ENCODE measurements around the gene NUDT3.
A peak's percentile ranks its signal among the peaks of the same experiment; 100 is the strongest.
"Not testable (repeated sequence)": the region's sequence is repeated elsewhere in the genome, so short reads cannot be mapped to it uniquely, and the experiment has no call there.

The NUDT3 gene

DNA sequence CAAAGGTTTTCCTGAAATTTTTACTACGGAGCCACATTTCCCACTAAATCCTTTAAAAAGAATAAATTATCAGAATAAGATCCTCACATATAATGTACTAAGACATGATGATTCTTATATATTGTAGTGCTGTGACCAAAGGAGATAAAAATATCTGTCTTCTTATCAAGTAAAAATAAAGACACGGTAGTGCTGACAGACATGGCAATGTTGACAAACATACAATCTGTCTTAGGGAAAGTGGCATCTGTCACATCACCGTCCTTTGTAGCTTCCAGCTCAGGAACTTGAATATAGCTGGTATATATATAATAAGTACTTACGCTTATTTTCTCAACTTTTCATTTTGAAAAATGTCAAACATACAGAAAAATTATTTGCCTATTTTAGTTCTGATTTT lies 66.8 kb downstream of the NUDT3 start:
- TF ChIP-seq, protein P1, sequence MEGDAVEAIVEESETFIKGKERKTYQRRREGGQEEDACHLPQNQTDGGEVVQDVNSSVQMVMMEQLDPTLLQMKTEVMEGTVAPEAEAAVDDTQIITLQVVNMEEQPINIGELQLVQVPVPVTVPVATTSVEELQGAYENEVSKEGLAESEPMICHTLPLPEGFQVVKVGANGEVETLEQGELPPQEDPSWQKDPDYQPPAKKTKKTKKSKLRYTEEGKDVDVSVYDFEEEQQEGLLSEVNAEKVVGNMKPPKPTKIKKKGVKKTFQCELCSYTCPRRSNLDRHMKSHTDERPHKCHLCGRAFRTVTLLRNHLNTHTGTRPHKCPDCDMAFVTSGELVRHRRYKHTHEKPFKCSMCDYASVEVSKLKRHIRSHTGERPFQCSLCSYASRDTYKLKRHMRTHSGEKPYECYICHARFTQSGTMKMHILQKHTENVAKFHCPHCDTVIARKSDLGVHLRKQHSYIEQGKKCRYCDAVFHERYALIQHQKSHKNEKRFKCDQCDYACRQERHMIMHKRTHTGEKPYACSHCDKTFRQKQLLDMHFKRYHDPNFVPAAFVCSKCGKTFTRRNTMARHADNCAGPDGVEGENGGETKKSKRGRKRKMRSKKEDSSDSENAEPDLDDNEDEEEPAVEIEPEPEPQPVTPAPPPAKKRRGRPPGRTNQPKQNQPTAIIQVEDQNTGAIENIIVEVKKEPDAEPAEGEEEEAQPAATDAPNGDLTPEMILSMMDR (conservative IDR thresholded peaks at IDR 0.05; ENCODE audit: low read depth, low read length): no peak

DNA sequence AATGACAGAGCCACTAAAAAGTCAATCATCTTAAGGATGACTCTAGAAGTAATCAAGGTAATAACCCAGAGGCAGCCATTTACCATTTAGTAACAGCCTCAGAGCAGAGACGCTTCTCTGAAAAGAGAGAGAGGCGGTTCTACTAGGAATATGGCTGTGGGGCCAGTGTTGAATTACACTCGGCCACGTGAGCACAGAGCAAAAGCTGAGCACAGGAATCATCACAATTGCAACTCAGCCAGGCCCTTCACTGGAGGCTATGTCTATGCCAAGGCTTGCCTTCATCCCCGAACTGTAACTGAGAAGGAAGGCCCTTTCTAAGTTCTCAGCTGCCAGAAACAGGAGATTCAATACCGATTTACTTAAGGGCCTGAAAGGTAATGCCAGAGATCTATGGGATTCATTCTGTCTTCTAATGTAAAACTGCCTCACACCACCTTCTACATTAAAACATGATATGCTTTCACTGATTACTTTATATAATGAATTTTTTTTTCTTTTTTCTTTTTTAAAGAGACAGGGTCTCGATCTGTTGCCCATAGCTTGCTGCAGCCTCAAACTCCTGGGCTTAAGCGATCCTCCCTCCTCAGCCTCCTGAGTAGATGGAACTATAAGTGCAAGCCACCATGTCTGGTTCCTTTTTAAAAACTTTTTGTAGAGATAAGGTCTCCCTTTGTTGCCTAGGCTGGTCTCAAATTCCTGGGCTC lies 67.6 kb downstream of the NUDT3 start:
- no peak overlapping the region for H3K4me3 ChIP-seq (ENCODE audit: low read depth, low read length)
- DNase-seq (ENCODE audit: low read depth): peak; percentile 79
- TF ChIP-seq, protein P1 (conservative IDR thresholded peaks at IDR 0.05; ENCODE audit: low read depth, low read length): no peak

More for the DNA sequence above, 66.8 kb downstream of the NUDT3 start:
- no peak for DNase-seq (ENCODE audit: low read depth)
- no peak overlapping the region for H3K4me3 ChIP-seq (ENCODE audit: low read depth, low read length)

DNA sequence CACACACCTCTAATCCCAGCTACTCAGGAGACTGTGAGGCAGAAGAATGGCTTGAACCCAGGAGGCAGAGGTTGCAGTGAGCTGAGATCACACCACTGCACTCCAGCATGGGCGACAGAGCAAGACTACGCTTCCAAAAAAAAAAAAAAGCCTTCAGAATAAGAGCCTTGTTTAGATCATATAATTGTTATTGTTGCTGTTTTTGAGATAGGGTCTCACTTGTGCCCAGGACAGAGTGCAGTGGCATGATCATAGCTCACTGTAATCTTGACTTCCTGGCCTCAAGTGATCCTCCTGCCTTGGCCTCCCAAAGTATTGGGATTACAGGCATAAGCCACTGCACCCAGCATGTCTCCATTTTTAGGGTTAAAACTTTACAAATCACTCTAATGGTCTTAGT lies 68.2 kb downstream of the NUDT3 start:
- DNase-seq (ENCODE audit: low read depth); H3K4me3 ChIP-seq (ENCODE audit: low read depth, low read length): not testable (repeated sequence)

DNA sequence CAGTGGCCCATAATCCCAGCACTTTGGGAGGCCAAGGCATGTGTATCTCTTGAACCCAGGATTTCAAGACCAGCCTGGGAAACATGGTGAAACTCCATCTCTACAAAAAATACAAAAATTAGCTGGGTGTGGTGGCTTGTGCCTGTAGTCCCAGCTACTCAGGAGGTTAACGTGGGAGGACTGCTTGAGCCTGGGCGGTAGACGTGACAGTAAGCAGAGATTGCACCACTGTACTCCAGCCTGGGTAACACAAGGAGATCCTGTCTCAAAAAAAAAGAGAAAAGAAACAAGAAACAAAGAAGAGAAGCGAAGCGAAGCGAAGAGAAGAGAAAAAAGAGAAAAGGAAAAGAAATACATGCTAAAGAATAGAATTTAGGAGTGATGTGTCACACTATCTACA lies 69.2 kb downstream of the NUDT3 start:
- no peak for DNase-seq (ENCODE audit: low read depth)
- H3K4me3 ChIP-seq (ENCODE audit: low read depth, low read length): no peak overlapping the region
- TF ChIP-seq, protein P1 (conservative IDR thresholded peaks at IDR 0.05; ENCODE audit: low read depth, low read length): no peak

DNA sequence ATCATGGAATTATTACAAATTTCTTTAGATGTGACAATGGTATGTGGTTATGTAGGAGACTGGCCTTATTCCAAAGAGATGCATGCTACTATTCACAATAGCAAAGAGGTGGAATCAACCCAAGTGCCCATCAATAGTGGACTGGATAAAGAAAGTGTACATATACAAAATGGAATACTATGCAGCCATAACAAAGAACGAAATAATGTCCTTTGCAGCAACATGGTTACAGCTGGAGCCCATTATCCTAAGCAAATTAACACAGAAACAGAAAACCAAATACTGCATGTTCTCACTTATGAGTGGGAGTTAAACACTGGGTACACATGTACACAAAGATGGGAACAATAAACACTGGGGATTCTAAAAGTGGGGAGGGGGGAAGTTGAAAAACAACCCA lies 69.7 kb downstream of the NUDT3 start:
- no peak overlapping the region for H3K4me3 ChIP-seq (ENCODE audit: low read depth, low read length)
- TF ChIP-seq, protein P1 (conservative IDR thresholded peaks at IDR 0.05; ENCODE audit: low read depth, low read length): no peak
- no peak for DNase-seq (ENCODE audit: low read depth)

DNA sequence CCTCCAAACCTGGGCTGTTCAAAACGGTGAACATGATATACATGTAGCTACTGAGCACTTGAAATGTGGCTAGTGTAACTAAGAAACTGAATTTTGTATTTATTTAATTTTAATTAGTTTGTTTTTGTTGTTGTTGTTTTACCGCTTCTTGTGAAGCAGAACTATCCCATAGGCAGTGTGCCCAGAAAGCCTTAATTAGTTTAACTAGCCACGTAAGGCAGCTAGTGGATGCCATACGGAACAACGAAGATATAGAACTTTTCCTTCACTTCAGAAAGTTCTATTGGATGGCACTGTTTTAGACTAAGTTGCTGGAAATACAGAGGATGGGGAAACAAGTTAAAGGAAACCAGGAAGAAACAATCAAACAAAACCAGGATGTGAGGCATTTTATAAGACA lies 70.6 kb downstream of the NUDT3 start:
- DNase-seq (ENCODE audit: low read depth): no peak
- H3K4me3 ChIP-seq (ENCODE audit: low read depth, low read length): no peak overlapping the region
- TF ChIP-seq, protein P1 (conservative IDR thresholded peaks at IDR 0.05; ENCODE audit: low read depth, low read length): no peak

DNA sequence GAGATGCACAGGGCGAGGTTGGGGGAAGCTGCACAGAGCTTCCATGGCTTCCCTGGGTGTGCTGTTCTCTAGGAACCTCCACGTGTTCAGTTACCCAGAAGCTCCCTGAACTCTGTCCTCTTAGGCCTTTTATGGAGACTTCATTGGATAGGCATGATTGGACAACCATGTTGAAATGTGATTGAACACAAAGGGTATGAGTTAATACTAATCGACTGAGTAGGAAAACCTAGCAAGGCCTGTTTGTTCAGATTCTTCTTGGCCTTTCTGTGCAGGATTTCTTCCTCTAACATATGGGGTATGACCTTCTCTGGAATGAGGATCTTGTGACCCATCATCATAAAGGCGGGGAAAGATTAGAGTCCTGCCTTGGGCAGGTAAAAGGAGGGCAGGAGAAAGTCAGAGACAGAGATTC lies 73.0 kb downstream of the NUDT3 start:
- TF ChIP-seq, protein P1 (conservative IDR thresholded peaks at IDR 0.05; ENCODE audit: low read depth, low read length): no peak
- H3K4me3 ChIP-seq (ENCODE audit: low read depth, low read length): no peak overlapping the region
- no peak for DNase-seq (ENCODE audit: low read depth)

Data from choroid plexus epithelial cell (primary cell).